ENCODE results near the gene PRMT7.

Gene PRMT7

GRCh38 chr16:68400083-68400923 lies 89.5 kb downstream of the PRMT7 start:
- no peak for FAIRE-seq

GRCh38 chr16:68400924-68401460 lies 90.2 kb downstream of the PRMT7 start:
- FAIRE-seq = no peak

- FAIRE-seq = no peak
Measured at GRCh38 chr16:68401871-68402747, 91.3 kb downstream of the PRMT7 start.

- FAIRE-seq = no peak
Measured at GRCh38 chr16:68402748-68403040, 91.9 kb downstream of the PRMT7 start.

GRCh38 chr16:68403177-68403576 lies 92.4 kb downstream of the PRMT7 start:
- no peak for FAIRE-seq

GRCh38 chr16:68403704-68404103 lies 92.9 kb downstream of the PRMT7 start:
- no peak for FAIRE-seq

GRCh38 chr16:68404736-68405345 lies 94.0 kb downstream of the PRMT7 start:
- no peak for FAIRE-seq

- no peak for FAIRE-seq
Measured at GRCh38 chr16:68406458-68407152, 95.8 kb downstream of the PRMT7 start.
